ENCODE measurements around the gene TMEM131L.

DNA sequence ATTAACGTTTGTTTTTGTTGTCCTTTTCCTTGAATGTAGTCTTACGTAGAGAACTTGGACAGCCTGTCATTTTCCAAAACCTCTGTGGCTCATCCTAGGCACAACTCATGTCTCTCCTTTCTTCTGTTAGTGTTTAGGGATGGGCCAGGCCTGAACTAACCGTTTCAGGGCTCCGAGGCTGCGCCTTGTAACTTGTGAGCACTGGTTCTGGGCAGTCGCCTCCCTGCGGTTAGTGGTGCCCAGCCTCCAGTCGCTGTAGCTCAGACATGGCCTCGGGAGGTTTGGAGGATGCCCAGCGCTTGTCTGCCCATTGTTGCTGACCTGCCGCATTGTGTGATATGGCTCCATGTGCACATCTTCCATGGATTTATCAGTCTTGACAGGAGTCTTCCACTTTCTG is 32.8 kb downstream of the TMEM131L start:
- TF ChIP-seq, protein P1, sequence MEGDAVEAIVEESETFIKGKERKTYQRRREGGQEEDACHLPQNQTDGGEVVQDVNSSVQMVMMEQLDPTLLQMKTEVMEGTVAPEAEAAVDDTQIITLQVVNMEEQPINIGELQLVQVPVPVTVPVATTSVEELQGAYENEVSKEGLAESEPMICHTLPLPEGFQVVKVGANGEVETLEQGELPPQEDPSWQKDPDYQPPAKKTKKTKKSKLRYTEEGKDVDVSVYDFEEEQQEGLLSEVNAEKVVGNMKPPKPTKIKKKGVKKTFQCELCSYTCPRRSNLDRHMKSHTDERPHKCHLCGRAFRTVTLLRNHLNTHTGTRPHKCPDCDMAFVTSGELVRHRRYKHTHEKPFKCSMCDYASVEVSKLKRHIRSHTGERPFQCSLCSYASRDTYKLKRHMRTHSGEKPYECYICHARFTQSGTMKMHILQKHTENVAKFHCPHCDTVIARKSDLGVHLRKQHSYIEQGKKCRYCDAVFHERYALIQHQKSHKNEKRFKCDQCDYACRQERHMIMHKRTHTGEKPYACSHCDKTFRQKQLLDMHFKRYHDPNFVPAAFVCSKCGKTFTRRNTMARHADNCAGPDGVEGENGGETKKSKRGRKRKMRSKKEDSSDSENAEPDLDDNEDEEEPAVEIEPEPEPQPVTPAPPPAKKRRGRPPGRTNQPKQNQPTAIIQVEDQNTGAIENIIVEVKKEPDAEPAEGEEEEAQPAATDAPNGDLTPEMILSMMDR (IDR thresholded peaks at IDR 0.05) = no peak
- TF ChIP-seq POLR2A (IDR thresholded peaks at IDR 0.05) = no peak

Measured in adrenal gland (tissue), 5 donors.